Thyroid gland (tissue), 4 donors: ENCODE measurements around the gene SFRP4.

Source experiments
- POLR2A ChIP-seq, 2 donors: fragments of 450-650 bp; IDR thresholded peaks; one replicate each; pipeline ENCODE4 v1.6.1; 2017; ENCODE audit warnings: antibody characterized with exemption in 2 of 2, mild to moderate bottlenecking in 2 of 2, moderate library complexity in 1 of 2
- TF ChIP-seq, protein P1 (sequence below), 6 experiments: fragments of 200-600 bp in 3 of 6; fragments of 450-650 bp in 3 of 6; sonication (generic) in 3 of 6; IDR thresholded peaks; one replicate each; pipeline ENCODE4 v1.5.1; 2016 to 2019; ENCODE audit warnings: antibody characterized with exemption in 6 of 6, mild to moderate bottlenecking in 2 of 6, inconsistent platforms in 1 of 6, moderate library complexity in 1 of 6

- no peak for TF ChIP-seq POLR2A (IDR thresholded peaks at IDR 0.05)
- TF ChIP-seq, protein P1, sequence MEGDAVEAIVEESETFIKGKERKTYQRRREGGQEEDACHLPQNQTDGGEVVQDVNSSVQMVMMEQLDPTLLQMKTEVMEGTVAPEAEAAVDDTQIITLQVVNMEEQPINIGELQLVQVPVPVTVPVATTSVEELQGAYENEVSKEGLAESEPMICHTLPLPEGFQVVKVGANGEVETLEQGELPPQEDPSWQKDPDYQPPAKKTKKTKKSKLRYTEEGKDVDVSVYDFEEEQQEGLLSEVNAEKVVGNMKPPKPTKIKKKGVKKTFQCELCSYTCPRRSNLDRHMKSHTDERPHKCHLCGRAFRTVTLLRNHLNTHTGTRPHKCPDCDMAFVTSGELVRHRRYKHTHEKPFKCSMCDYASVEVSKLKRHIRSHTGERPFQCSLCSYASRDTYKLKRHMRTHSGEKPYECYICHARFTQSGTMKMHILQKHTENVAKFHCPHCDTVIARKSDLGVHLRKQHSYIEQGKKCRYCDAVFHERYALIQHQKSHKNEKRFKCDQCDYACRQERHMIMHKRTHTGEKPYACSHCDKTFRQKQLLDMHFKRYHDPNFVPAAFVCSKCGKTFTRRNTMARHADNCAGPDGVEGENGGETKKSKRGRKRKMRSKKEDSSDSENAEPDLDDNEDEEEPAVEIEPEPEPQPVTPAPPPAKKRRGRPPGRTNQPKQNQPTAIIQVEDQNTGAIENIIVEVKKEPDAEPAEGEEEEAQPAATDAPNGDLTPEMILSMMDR (IDR thresholded peaks at IDR 0.05) = no peak
Observed at GRCh38 chr7:37908221-37908788, 8.3 kb downstream of the SFRP4 start.
